Neuronal stem cell (in vitro differentiated cells): Measurements from ENCODE around the gene CNDP2.

Experiments used
- DNase-seq: peaks from one replicate; pipeline ENCODE4 v3.0.0-alpha.2; 2013; ENCODE audit warnings: low spot score
- H2AFZ ChIP-seq: one replicate; pipeline ENCODE4 v1.6.1; 2013; ENCODE audit warnings: mild to moderate bottlenecking, low read length, inconsistent platforms
- H2AK5ac ChIP-seq: 2 replicates; pipeline ENCODE4 v1.6.1; 2013; ENCODE audit warnings: low read depth, mild to moderate bottlenecking, inconsistent platforms, low read length, moderate library complexity, mixed read lengths
- H2BK120ac ChIP-seq: 2 replicates; pipeline ENCODE4 v1.6.1; 2013; ENCODE audit warnings: low read depth, mild to moderate bottlenecking, inconsistent platforms, low read length, moderate library complexity, mixed read lengths
- H2BK12ac ChIP-seq: one replicate; pipeline ENCODE4 v1.6.1; 2013; ENCODE audit warnings: low read length, inconsistent platforms
- H2BK15ac ChIP-seq: 2 replicates; pipeline ENCODE4 v1.6.1; 2013; ENCODE audit warnings: mild to moderate bottlenecking, low read length, inconsistent platforms, mixed read lengths
- H2BK5ac ChIP-seq: one replicate; pipeline ENCODE4 v1.6.1; 2013; ENCODE audit warnings: inconsistent platforms, mild to moderate bottlenecking, low read length, moderate library complexity
- H3K14ac ChIP-seq: one replicate; pipeline ENCODE4 v1.6.1; 2013; ENCODE audit warnings: low read length, inconsistent platforms
- H3K18ac ChIP-seq: 2 replicates; pipeline ENCODE4 v1.6.1; 2013; ENCODE audit warnings: low read length, inconsistent platforms
- H3K23ac ChIP-seq: 2 replicates; pipeline ENCODE4 v1.6.1; 2013; ENCODE audit warnings: low read depth, mild to moderate bottlenecking, mixed read lengths, low read length, inconsistent platforms; ENCODE audit not compliant: poor library complexity
- H3K27ac ChIP-seq: replicated peaks from 3 replicates; pipeline ENCODE4 v1.5.1; 2013; ENCODE audit warnings: low read length, inconsistent platforms
- H3K27me3 ChIP-seq, 3 experiments: 2 replicates each; pipeline ENCODE4 v1.6.1; 2013; ENCODE audit warnings: low read length in 3 of 3, mild to moderate bottlenecking in 2 of 3, inconsistent platforms in 1 of 3, low read depth in 1 of 3, mixed read lengths in 1 of 3, moderate library complexity in 1 of 3; ENCODE audit not compliant: control insufficient read depth in 3 of 3, insufficient read depth in 3 of 3
- H3K36me3 ChIP-seq, 2 donors: replicated peaks in 1 of 2; 2 replicates each; pipeline ENCODE4 v1.6.1; 2013; ENCODE audit warnings: low read length in 2 of 2; ENCODE audit not compliant: control insufficient read depth in 2 of 2, insufficient read depth in 2 of 2
- H3K4ac ChIP-seq: 2 replicates; pipeline ENCODE4 v1.6.1; 2013; ENCODE audit warnings: inconsistent platforms, mild to moderate bottlenecking, low read length, moderate library complexity
- H3K4me1 ChIP-seq, 2 donors: 1 replicate in 1 of 2; 2 replicates in 1 of 2; pipeline ENCODE4 v1.6.1; 2013; ENCODE audit warnings: low read length in 2 of 2, low read depth in 1 of 2; ENCODE audit not compliant: control insufficient read depth in 2 of 2, insufficient read depth in 1 of 2
- H3K4me2 ChIP-seq: one replicate; pipeline ENCODE4 v1.6.1; 2013; ENCODE audit warnings: mild to moderate bottlenecking, low read length, inconsistent platforms; ENCODE audit not compliant: insufficient read depth, poor library complexity, severe bottlenecking
- H3K4me3 ChIP-seq, 2 donors: 2 replicates each; pipeline ENCODE4 v1.5.1; 2013; ENCODE audit warnings: low read length in 2 of 2, mild to moderate bottlenecking in 2 of 2, inconsistent platforms in 1 of 2, moderate library complexity in 1 of 2
- H3K79me1 ChIP-seq: one replicate; pipeline ENCODE4 v1.6.1; 2013; ENCODE audit warnings: low read depth, mild to moderate bottlenecking, inconsistent platforms, low read length, moderate library complexity
- H3K9ac ChIP-seq: one replicate; pipeline ENCODE4 v1.6.1; 2013; ENCODE audit warnings: mild to moderate bottlenecking, low read depth, low read length, inconsistent platforms; ENCODE audit not compliant: poor library complexity
- H3K9me3 ChIP-seq, 2 donors: replicated peaks in 1 of 2; 2 replicates each; pipeline versions ENCODE3 to v1.6.1; 2013; ENCODE audit warnings: low read length in 2 of 2, mild to moderate bottlenecking in 2 of 2, inconsistent platforms in 1 of 2, low read depth in 1 of 2, mixed read lengths in 1 of 2, moderate library complexity in 1 of 2; ENCODE audit not compliant: control insufficient read depth in 2 of 2, insufficient read depth in 1 of 2
- H4K8ac ChIP-seq: one replicate; pipeline ENCODE4 v1.6.1; 2013; ENCODE audit warnings: low read depth, mild to moderate bottlenecking, inconsistent platforms, low read length, moderate library complexity
- H4K91ac ChIP-seq: one replicate; pipeline ENCODE4 v1.6.1; 2013; ENCODE audit warnings: low read length, low read depth, mild to moderate bottlenecking, inconsistent platforms; ENCODE audit not compliant: poor library complexity
- WGBS, 2 donors: extraction: QIAGEN DNeasy Blood & Tissue Kit; methylation state at CpG; one replicate each; pipeline ENCODE4 v1.1.7; 2013; ENCODE audit warnings: missing lambda C conversion rate in 2 of 2, mixed read lengths in 1 of 2; ENCODE audit not compliant: insufficient read length in 2 of 2, insufficient replicate concordance in 1 of 2; ENCODE audit errors: extremely low coverage in 2 of 2; 5-methylcytosine and 5-hydroxymethylcytosine counted together

CNDP2 gene

DNA sequence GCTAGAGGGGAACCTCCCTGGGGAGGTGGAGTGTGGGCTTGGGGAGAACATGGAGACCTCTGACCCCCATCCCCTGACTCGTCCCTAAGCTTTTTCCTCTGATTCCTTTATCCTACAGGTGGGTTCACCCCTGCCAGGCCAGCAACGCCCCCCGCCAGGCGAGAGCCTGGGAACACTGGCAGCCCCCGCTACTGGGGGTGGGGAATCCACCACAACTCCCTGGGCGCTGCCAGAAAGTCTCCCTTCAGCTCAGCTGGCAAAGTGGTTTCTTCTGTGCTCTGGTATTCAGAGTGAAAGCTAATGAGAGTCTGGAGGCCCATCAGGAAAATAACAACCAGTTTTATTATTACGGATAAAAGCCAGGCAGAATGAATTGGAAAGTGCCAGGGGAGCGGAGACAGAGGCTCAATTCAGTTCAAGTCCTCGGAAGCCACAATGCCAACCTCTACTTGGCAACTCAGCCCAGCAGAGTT lies 41.8 kb upstream of the CNDP2 start:
- Histone ChIP-seq H3K9me3 (no peaks in the 10 kb centered on the region), H3K27me3 (peaks cover 0 to 92% (median 2%) of the 10 kb centered on the region in 3 experiments), H3K14ac (no peak overlapping the region), H3K23ac (no peak overlapping the region), H2BK5ac (peak overlapping the region; percentile 39), H3K4me3 (no peak overlapping the region), H3K4ac (no peak overlapping the region), H2BK15ac (no peak overlapping the region), H4K91ac (no peak overlapping the region), H3K79me1 (no peaks in the 10 kb centered on the region), H3K4me2 (peak overlapping the region; percentile 11), H2AFZ (no peak overlapping the region), H3K9ac (no peak overlapping the region), H2BK12ac (no peak overlapping the region), H4K8ac (no peak overlapping the region), H2BK120ac (no peak overlapping the region), H3K36me3 (no peaks in the 10 kb centered on the region), H3K27ac (peak overlapping the region; percentile 92), H3K4me1 (peaks cover 5 to 49% of the 10 kb centered on the region in 2 donors), H3K18ac (peak overlapping the region; percentile 68), H2AK5ac (peak overlapping the region; percentile 70)
- no CpG with 5 or more reads among the region's 9 CpGs for WGBS, 2 donors
- DNase-seq = peak; percentile 20

DNA sequence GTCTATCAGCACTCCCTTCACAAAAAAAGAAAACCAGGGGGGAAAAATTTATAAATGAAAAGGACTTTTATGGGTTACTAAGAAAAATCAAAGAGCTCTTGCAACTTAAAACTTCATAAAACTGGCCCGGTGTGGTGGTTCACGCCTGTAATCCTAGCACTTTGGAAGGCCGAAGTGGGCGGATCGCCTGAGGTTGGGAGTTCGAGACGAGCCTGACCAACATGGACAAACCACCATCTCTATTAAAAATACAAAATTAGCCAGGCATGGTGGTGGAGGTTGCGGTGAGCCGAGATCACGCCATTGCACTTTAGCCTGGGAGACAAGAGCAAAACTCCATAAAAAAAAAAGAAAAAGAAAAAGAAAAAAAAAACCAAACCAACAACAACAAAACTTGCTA lies 40.8 kb upstream of the CNDP2 start:
- Histone ChIP-seq H3K27me3 (peaks cover 0 to 96% (median 2%) of the 10 kb centered on the region in 3 experiments), H2BK15ac (no peak overlapping the region), H2BK5ac (no peak overlapping the region), H3K4me3 (no peak overlapping the region), H3K36me3 (no peaks in the 10 kb centered on the region), H3K4ac (no peak overlapping the region), H3K4me1 (peaks cover 5 to 48% of the 10 kb centered on the region in 2 donors), H3K9ac (no peak overlapping the region), H3K4me2 (no peak overlapping the region), H2BK120ac (no peak overlapping the region), H2BK12ac (no peak overlapping the region), H4K8ac (no peak overlapping the region), H3K9me3 (no peaks in the 10 kb centered on the region), H4K91ac (no peak overlapping the region), H3K27ac (no peak overlapping the region), H3K23ac (no peak overlapping the region), H3K79me1 (no peaks in the 10 kb centered on the region), H3K18ac (no peak overlapping the region), H2AFZ (no peak overlapping the region), H2AK5ac (no peak overlapping the region), H3K14ac (no peak overlapping the region)
- no CpG with 5 or more reads among the region's 10 CpGs for whole genome bisulfite sequencing, 2 donors
- no peak for DNase-seq

GRCh38 chr18:74456017-74456348 lies 40.2 kb upstream of the CNDP2 start:
- no peak overlapping the region for H2AFZ ChIP-seq
- H3K9ac ChIP-seq = peak overlapping the region; percentile 90
- no peaks in the 10 kb centered on the region for H3K79me1 ChIP-seq
- peak overlapping the region in 1 of 2 donors; percentile 94 for H3K4me3 ChIP-seq
- H3K4ac ChIP-seq = no peak overlapping the region
- H3K36me3 ChIP-seq = no peaks in the 10 kb centered on the region
- peak overlapping the region; percentile 76 for H3K4me2 ChIP-seq
- no peak overlapping the region for H3K27ac ChIP-seq
- no peaks in the 10 kb centered on the region for H3K9me3 ChIP-seq
- H2BK15ac ChIP-seq = peak overlapping the region; percentile 91
- H3K27me3 ChIP-seq = peaks cover 0 to 95% (median 2%) of the 10 kb centered on the region in 3 experiments
- peak overlapping the region; percentile 68 for H2BK5ac ChIP-seq
- peak overlapping the region; percentile 98 for H3K18ac ChIP-seq
- no peak overlapping the region for H4K91ac ChIP-seq
- H2BK12ac ChIP-seq = no peak overlapping the region
- no peak overlapping the region for H4K8ac ChIP-seq
- peaks cover 5 to 42% of the 10 kb centered on the region in 2 donors for H3K4me1 ChIP-seq
- no peak overlapping the region for H2BK120ac ChIP-seq
- H3K23ac ChIP-seq = peak overlapping the region; percentile 69
- no peak overlapping the region for H3K14ac ChIP-seq
- no CpG with 5 or more reads among the region's 7 CpGs for WGBS, 2 donors
- H2AK5ac ChIP-seq = peak overlapping the region; percentile 88
- DNase-seq = no peak

DNA sequence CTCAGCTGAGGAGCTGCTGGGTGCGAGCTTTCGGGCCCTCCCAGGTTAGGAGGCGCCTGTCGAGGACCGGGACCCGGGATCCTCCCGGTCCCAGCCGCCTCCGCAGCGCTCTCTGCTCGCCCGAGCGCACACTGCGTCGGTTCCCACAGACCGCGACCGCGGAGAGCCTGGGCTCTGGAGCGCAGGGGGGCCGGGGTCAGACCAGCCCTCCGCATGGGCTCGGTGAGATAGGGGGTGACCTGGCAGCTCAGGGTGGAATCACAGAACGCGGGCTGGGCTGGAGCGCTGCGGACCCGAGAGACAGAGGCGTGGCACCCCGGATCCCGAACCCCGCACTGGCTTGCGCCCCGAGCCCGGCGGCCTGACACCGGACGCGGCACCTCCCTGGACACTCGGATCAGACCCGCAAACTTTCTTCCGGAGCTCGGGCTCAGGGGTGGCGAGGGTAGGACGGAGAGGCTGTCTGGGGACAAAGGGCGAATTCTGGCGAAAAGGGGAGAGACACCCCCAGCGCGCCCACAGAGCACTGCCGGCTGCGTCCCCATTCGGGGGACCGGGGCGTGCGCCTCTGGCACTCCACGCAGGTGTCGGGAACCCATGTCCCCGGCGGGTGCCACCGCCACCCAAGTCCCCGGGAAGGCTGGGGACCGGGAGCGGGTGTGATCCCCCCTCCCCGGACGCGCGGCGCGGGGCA lies 39.7 kb upstream of the CNDP2 start:
- peak overlapping the region; percentile 76 for H3K4me2 ChIP-seq
- no peak overlapping the region for H2AFZ ChIP-seq
- H2BK5ac ChIP-seq = peak overlapping the region; percentile 68
- H3K9ac ChIP-seq = peak overlapping the region; percentile 90
- peak overlapping the region; percentile 95 for H3K14ac ChIP-seq
- WGBS, 2 donors = no CpG with 5 or more reads among the region's 69 CpGs
- H3K4me1 ChIP-seq = peaks cover 5 to 37% of the 10 kb centered on the region in 2 donors
- H3K4me3 ChIP-seq = peak overlapping the region in 1 of 2 donors; percentile 94
- no peaks in the 10 kb centered on the region for H3K36me3 ChIP-seq
- H2BK120ac ChIP-seq = peak overlapping the region; percentile 51
- H3K9me3 ChIP-seq = no peaks in the 10 kb centered on the region
- no peak for DNase-seq
- peak overlapping the region; percentile 88 for H2AK5ac ChIP-seq
- no peak overlapping the region for H4K91ac ChIP-seq
- H3K23ac ChIP-seq = peak overlapping the region; percentile 69
- H3K18ac ChIP-seq = peak overlapping the region; percentile 98
- peaks cover 0 to 90% (median 2%) of the 10 kb centered on the region in 3 experiments for H3K27me3 ChIP-seq
- peak overlapping the region; percentile 98 for H2BK12ac ChIP-seq
- peak overlapping the region; percentile 91 for H2BK15ac ChIP-seq
- peak overlapping the region; percentile 15 for H3K4ac ChIP-seq
- no peak overlapping the region for H4K8ac ChIP-seq
- H3K79me1 ChIP-seq = no peaks in the 10 kb centered on the region
- H3K27ac ChIP-seq = no peak overlapping the region
